ENCODE data around the gene CUL7. TPM values are rescaled to one million over a fixed set of nuclear protein-coding genes. Genes with fewer than 3 reads are reported as not detected.

The CUL7 gene
- total and polyA plus RNA-seq, 10 of the 15 experiments (the other 5 are each of a cell fraction or from before 2014, with no cell fraction given) = 0.66 to 18.4 (median 10.9) TPM

- TF ChIP-seq ZNF217 (IDR thresholded peaks at IDR 0.05) (no peak), ZNF687 (IDR thresholded peaks at IDR 0.05) (no peak), CREM (IDR thresholded peaks at IDR 0.05; ENCODE audit: low read depth) (no peak), EED (IDR thresholded peaks at IDR 0.05; ENCODE audit: low read depth) (no peak), RUNX3 (IDR thresholded peaks at IDR 0.05; ENCODE audit: low read length) (no peak), NR2F1 (conservative IDR thresholded peaks at IDR 0.05) (no peak), BACH1 (IDR thresholded peaks at IDR 0.05; ENCODE audit: borderline replicate concordance) (no peak)
Observed at GRCh38 chr6:43037706-43038105, 15.9 kb downstream of the CUL7 start (continued).

DNA sequence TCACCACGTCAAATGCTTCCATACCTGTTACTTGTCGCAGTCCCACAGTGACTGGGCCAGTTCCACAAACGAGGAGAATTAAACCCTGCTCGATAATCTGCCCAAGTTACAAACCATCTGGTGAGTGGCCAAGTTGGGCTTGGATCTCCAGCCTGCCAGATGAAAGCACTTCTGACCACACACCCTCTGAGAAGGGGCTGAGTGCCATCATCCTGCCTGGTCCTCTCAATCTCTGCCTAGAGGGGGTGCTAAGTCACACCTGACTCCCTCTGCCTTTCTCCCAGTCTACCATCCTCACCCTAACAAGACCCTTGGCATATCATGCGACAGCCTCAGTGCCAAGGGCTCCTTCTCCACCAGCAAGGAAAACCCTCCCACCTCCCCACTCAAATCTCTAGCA lies 16.5 kb downstream of the CUL7 start:
- H3K27me3 ChIP-seq (replicated peaks in 1 of 2; ENCODE audit: control insufficient read depth in 2 of 2, insufficient read depth in 2 of 2, low read length in 1 of 2) = no peaks in the 10 kb centered on the region
- FAIRE-seq (no peak), ATAC-seq (no peak), DNase-seq (ENCODE audit: low read depth, low spot score) (no peak)
- H3K36me3 ChIP-seq (ENCODE audit: control insufficient read depth in 2 of 2, insufficient read depth in 2 of 2, low read length in 1 of 2) = peaks cover 11 to 12% of the 10 kb centered on the region in 2 experiments
- no peak overlapping the region for H2AFZ ChIP-seq (ENCODE audit: control insufficient read depth, low read depth, low read length)
- ChIA-PET SMC1A (ENCODE audit: uncharacterized antibody, unreplicated experiment) (no interaction called here), CTCF (interaction anchor here (0.6 kb wide), 1 partner anchor 17 kb away, joined by 4 read pairs; no protein-coding TSS in a partner anchor), RAD21 (ENCODE audit: unreplicated experiment) (no interaction called here), POLR2A (interaction anchor here (0.9 kb wide), 1 partner anchor 17 kb away, joined by 3 read pairs; the partner anchor contains the start of gene CUL7)
- H3K9ac ChIP-seq (ENCODE audit: control insufficient read depth, insufficient read depth, low read length) = no peak overlapping the region
- in situ Hi-C loops (cut with MboI) = no loop called here
- no peak overlapping the region for H3K27ac ChIP-seq (ENCODE audit: control insufficient read depth, insufficient read depth)
- no peaks in the 10 kb centered on the region for H3K4me1 ChIP-seq (ENCODE audit: control insufficient read depth, insufficient read depth, low read length)
- no peak overlapping the region for H3K4me3 ChIP-seq
- no peaks in the 10 kb centered on the region for H3K79me2 ChIP-seq (ENCODE audit: control insufficient read depth, insufficient read depth, low read length)
- 87% methylated on average over 5 of the region's 5 CpGs for WGBS (ENCODE audit: insufficient coverage, insufficient replicate concordance, low lambda C conversion rate, missing lambda C conversion rate)
- intact Hi-C loops (cut with micrococcal nuclease; ENCODE audit: unreplicated experiment) = no loop called here
- H3K4me2 ChIP-seq (ENCODE audit: control insufficient read depth, insufficient read depth) = no peak overlapping the region
- TSS peak; percentile 36 for BruUV-seq (replicated peaks)
- no peaks in the 10 kb centered on the region for H3K9me3 ChIP-seq (replicated peaks; ENCODE audit: control insufficient read depth, insufficient read depth, low read length)
- H4K20me1 ChIP-seq (ENCODE audit: control insufficient read depth, insufficient read depth) = no peaks in the 10 kb centered on the region
- TF ChIP-seq EED (IDR thresholded peaks at IDR 0.05; ENCODE audit: low read depth) (no peak), NR2F1 (conservative IDR thresholded peaks at IDR 0.05) (no peak), IKZF2 (IDR thresholded peaks at IDR 0.05) (no peak), KLF5 (IDR thresholded peaks at IDR 0.05; ENCODE audit: partially characterized antibody) (no peak), IRF4 (IDR thresholded peaks at IDR 0.05; ENCODE audit: low read depth, low read length) (no peak), BCL3 (IDR thresholded peaks at IDR 0.05; ENCODE audit: borderline replicate concordance, insufficient read depth, low read depth, low read length, poor library complexity, severe bottlenecking) (no peak), ASH2L (IDR thresholded peaks at IDR 0.05; ENCODE audit: borderline replicate concordance, low read depth) (no peak), ZZZ3 (IDR thresholded peaks at IDR 0.05; ENCODE audit: control insufficient read depth, insufficient read length, low read depth) (no peak), WRNIP1 (IDR thresholded peaks at IDR 0.05; ENCODE audit: borderline replicate concordance, low read depth, low read length) (no peak), SUPT20H (IDR thresholded peaks at IDR 0.05; ENCODE audit: borderline replicate concordance, control insufficient read depth, low read depth, low read length) (no peak), STAT3 (IDR thresholded peaks at IDR 0.05; ENCODE audit: low read depth, low read length) (no peak), CBFB (IDR thresholded peaks at IDR 0.05; ENCODE audit: low read depth) (no peak), ESRRA (IDR thresholded peaks at IDR 0.05; ENCODE audit: low read length) (no peak), ZNF622 (IDR thresholded peaks at IDR 0.05) (no peak)
- TF ChIP-seq, protein P1, sequence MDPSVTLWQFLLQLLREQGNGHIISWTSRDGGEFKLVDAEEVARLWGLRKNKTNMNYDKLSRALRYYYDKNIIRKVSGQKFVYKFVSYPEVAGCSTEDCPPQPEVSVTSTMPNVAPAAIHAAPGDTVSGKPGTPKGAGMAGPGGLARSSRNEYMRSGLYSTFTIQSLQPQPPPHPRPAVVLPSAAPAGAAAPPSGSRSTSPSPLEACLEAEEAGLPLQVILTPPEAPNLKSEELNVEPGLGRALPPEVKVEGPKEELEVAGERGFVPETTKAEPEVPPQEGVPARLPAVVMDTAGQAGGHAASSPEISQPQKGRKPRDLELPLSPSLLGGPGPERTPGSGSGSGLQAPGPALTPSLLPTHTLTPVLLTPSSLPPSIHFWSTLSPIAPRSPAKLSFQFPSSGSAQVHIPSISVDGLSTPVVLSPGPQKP (IDR thresholded peaks at IDR 0.05; ENCODE audit: low read depth, low read length) = no peak

Measured in GM12878 (cell line).